Stimulated activated CD8-positive, alpha-beta memory T cell treated with anti-CD3 and anti-CD28 coated beads, Interleukin-4, amount 100 ng/mL, for 4 hours (primary cell): ENCODE results near the gene APOBEC3G.
A peak's percentile ranks its signal among the peaks of the same experiment; 100 is the strongest.

Experiments
- DNase-seq, 2 donors: peaks; one replicate each; pipeline ENCODE4 v3.0.0-alpha.2; 2020; ENCODE audit warnings: low read depth in 2 of 2, low spot score in 1 of 2

APOBEC3G gene

DNA sequence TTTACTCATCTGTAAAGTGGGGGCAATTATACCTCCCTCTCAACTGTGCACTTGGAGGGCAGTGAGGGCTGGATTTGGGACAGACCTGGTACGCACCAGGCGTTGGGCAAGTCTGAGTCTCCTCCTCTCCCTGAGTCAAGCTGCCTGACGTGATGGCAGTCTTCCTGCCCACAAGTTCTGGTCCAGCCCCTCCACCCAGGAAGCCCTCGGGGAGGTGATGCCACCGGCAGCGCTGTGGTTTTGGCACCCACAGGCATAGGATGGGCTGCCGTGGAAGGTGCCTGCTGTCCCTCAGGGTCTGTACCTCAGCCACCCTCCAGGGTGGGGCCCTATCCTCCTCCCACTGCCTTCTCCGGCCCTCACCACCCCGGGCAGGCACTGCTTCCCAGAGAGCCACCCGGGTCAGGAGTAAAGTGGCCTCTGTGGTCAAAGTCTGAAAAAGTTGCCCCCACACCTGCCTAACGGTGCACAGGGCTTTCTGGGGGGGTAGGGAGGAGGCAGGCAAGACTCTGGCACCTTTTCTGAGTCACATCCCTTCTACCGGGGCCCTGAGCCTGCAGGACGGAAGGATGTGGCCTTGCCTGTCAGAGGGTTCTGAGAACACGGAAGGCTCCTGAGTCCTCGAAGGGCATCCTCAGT, 13.5 kb downstream of the APOBEC3G start:
- DNase-seq = peak; percentile 56 to 81

DNA sequence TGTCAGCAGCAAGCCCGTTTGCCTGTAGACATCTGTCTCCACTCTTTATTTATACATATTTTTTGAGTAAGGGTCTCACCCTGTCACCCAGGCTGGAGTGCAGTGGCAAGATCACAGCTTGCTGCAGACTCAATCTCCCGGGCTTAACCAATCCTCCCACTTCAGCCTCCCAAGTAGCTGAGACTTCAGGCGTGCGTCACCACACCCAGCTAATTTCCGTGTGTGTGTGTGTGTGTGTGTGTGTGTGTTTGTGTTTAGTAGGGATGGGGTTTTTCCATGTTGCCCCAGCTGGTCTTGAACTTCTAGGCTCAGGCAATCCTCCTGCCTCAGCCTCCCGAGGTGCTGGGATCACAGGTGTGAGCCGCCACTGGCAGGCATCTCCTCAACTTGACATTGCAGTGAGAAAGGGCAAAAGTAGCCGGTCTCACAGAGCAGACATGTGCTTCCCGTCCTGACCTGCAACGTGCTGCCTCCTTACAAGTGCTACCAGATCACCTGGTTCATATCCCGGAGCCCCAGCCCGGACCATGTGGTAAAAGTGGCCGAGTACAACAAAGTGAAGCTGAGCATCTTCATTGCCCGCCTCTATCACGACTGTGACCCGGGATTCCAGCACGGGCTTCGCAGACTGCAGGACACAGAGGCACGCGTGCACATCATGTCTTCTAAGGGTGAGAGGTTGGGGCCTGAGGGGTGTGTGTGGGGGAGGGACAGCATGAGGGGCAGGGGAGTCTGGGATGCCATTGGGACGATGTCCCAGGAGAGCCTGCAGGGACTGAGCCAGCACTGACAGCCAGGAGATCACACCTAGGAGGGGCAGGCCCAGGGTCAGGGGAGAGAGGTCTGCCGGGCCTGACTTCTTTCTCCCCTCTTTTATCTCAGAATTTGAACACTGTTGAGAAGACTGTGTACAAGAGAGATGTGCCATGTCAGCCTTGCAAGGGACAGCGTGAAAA, 14.3 kb downstream of the APOBEC3G start:
- no peak for DNase-seq

DNA sequence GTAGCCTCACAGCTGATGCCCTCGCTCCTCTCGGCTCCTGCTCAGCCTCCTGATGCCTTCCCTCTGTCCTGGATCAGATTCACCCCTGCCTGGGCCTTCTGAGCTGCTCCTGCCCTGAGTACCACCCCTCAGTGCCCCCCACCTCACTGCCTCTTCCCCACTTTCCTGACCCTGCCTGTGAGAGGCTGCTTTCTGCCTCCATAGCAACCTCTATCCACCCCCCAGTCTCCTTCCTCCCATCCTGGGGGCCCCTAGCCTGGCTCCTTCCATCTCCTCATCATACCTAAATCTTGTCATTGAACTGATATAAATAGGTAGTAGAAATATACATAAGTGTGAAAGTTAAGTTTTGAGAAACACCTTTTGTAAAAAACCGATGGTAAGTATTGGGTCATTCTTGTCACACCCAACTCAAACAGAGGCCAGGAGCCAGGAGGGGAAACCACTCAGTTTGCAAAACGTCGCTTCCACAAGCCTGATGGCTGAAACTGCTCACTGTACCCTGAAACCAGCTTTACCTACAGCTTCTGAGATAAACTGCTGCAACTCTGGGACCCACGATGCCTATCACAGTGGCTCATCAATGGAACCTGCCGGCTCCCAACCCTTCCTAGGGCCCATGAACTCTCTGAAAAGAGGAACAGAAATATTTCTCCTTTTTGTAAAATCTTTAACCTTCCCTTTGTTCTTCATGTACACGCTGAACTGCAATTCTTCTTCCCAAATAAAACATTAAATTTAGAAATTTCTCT, 15.2 kb downstream of the APOBEC3G start:
- DNase-seq = no peak

DNA sequence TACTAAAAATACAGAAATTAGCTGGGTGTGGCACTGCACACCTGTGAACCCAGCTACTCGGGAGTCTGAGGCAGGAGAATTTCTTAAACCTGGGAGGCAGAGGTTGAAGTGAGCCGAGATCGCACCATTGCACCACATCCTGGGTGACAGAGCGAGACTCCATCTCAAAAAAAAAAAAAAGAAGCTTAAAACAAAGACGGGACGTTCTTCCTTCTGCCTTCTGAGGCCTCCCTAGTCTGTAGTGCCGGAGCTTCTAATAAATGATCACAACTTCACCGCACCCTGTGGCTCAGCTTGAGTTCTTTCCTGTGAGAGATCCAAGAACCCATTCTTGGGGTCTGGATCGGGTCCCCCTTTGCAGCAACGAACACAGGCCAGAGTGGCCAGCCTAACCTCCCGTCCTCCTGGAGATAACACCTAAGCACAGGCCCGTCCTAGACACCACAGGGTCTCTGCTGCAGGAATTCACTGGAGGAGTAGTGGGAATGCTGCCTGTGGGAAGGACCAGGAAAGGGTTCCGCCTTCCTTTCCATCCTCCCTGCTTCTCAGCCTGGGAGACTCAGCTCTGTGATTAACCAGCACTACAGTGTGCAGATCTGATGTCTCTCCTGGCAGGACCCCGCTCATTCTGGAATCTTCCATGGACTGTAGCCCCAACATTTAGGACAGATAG, 17.8 kb downstream of the APOBEC3G start:
- DNase-seq = no peak

- no peak for DNase-seq
These were observed 18.9 kb downstream of the APOBEC3G start for GRCh38 chr22:39095971-39096370.

GRCh38 chr22:39097098-39098020, 20.3 kb downstream of the APOBEC3G start, which contains the start of gene APOBEC3H:
Gene APOBEC3H (plus strand): TSS chr22:39097244. CDS start chr22:39100279, 3,035 bp downstream.
- no peak for DNase-seq

DNA sequence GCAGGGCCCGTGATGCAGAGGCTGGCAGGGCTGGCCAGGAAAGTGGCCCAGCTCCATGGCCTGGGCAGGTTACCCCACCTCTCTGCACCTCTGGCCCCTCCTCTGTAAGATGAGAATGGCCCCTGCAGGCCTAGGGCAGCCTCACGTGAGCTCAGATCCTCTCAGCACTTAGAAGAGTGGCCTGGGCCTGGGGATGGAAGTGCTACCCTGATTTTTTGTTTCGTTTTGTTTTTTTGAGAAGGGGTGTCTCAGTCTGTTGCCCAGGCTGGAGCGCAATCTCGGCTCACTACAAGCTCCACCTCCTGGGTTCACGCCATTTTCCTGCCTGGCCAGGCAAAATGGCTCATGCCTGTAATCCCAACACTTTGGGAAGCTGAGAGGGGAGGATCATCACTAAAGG, 21.0 kb downstream of the APOBEC3G start:
- DNase-seq = no peak

- no peak for DNase-seq
These were observed 21.5 kb downstream of the APOBEC3G start for GRCh38 chr22:39098576-39098975.

GRCh38 chr22:39101226-39101625, 24.2 kb downstream of the APOBEC3G start:
- DNase-seq = no peak

- DNase-seq = no peak
These were observed 26.4 kb downstream of the APOBEC3G start for GRCh38 chr22:39103431-39103830.

DNA sequence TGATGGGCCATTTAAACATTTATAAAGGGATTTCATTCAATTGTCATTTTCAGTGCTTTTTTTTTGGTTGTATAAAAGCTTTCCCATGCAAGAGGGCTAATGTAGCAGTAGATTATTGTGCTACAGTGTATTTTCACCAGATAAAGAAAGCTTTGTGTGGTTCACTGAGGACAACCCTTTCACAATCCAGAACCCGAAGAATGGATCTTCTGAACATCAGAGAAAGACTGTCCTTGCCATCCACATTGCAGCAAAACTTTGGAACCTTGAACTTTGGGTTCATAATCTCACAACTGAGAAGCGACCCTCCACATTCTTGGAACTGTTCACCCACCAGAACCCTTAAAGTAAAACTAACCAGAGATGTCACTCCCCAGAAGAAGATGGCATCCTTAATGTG, 29.3 kb downstream of the APOBEC3G start:
- DNase-seq = no peak

- no peak for DNase-seq
These were observed 31.4 kb downstream of the APOBEC3G start for GRCh38 chr22:39108487-39108886.

DNA sequence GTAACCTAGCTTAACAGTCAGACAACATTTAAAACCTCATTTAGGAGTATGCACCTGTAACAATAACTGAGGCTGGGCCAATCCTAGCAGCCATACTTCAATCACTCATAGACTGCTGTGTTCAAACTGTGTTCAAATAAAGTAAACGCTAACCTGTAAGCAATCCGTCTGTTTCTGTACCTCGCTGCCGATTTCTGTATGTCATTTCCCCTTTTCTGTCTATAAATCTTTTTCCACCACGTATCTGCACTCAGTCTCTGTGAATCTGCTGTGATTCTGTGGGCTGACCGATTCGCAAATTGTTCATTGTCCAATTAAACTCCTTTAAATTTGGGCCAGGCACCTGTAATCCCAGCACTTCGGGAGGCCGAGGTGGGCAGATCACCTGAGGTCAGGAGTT, 32.3 kb downstream of the APOBEC3G start:
- DNase-seq = no peak

- no peak for DNase-seq
These were observed 33.8 kb downstream of the APOBEC3G start for GRCh38 chr22:39110631-39111561.

- no peak for DNase-seq
These were observed 37.0 kb downstream of the APOBEC3G start for GRCh38 chr22:39114112-39114511.

DNA sequence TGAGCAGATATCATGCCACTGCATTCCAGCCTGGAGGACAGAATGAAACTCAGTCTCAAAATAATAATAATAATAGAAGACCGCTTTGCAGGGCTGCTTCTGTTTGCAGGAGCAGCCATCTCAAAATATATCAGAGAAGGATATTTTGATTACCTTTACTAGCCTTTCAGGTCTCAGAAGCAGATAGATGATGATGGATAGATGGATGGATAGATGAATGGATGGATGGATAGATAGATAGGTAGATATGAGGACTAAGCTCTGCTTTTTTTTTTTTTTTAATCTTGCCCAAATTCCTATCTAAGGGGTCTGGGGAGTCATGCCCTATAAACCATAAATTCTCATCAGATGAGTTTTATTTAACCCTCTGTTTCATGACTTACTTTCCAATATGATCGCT, 38.5 kb downstream of the APOBEC3G start:
- DNase-seq = no peak

DNA sequence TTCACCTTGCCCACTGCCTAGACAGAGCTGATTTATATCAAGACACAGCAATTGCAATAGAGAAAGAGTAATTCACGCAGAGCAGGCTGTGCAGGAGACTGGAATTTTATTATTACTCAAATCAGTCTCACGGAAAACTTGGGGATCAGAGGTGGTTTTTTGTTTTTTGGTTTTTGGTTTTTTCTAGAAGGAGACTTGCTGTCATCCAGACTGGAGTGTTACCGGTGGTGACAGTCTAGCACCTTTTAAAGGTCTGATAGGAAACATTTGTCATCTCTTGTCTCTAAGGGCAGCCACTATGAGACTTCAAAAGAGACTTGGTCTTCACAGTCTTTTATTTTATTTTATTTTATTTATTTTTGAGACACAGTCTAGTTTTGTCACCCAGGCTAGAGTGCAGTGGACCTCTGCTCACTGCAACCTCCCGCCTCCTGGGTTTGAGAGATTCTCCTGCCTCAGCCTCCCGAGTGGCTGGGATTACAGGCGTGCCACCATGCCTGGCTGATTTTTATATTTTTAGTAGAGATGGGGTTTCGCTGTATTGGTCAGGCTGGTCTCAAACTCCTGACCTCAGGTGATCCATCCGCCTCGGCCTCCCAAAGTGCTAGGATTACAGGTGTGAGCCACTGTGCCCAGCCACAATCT, 39.0 kb downstream of the APOBEC3G start:
- no peak for DNase-seq

DNA sequence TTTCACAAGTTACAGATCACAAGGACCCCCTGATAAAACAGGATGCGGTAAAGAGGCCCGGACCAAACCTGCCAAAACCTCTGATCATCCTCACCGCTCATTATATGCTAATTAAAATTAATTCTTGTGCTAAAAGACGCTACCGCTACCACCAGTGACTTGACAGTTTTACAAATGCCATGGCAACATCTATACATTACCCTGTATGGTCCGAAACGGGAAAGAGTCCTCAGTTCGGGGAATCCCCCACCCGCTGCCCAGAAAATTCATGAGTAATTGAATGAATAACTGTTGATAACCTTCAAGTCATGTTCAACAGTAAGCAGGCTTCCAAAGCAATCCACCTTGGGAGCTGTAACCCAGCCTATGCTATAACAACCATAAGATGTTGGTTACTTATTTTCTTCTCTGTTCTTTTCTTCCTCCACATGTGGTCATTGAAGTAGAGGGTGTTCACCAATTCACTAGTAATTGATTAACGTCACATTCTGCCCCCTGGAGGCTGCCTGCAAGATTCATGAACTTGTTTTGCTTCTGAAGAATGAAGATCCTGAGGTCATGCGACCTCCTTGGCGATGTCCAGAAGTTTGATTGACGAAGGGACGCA, 40.6 kb downstream of the APOBEC3G start:
- peak; percentile 50 to 69 for DNase-seq
